ENCODE measurements around the gene HTR2B. TPM values are rescaled to one million over a fixed set of nuclear protein-coding genes. Genes with fewer than 3 reads are reported as not detected.

Gene HTR2B
- not detected in 2 replicates for total RNA-seq

DNA sequence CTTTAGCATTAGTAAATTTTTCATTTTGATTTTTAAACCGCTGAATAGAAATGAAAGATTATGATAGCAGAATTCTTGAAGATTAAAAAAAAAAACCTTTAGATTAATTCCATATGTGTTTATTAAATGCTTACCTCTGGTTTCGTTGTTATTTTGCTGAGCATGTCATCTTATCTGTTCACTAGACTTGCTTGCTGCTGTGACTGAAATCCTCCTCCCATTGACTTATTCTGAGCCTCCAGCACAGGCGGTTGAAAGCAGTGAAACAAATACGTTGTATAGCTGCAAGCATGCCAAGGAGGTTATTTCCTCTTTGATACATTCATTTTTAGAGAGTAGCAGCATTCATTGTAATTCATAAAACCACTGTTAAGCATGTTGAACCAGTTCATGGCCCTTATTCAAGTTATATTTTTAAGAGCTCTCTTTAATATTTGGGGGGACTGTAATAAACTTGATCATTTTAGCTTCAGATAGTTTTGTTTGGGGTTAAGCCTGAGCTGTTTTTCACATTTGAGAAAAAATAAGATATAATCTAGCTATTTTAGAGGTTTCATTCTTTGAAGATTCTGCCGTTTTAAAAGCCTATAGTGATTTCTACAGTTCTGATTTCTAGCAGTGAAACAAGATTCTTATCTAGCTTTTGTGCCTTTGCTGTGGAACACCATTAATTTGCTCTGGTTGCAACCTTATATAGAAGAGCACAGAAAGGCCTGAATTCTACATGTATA lies at the start of gene HTR2B:
Gene HTR2B (minus strand): TSS at position 205 of the 731 bp plus-strand sequence. CDS start 1,278 bp downstream, outside the sequence.

Other genes with a start within 250 kb of the HTR2B start
- not detected in 2 replicates for gene GPR55, start 199.8 kb downstream of the HTR2B start, total RNA-seq
- gene SPATA3, start 128.9 kb downstream of the HTR2B start, total RNA-seq, result not detected in 2 replicates
- gene C2orf72, start 87.5 kb downstream of the HTR2B start, total RNA-seq, result not detected in 2 replicates
- 70.8 and 108 TPM in 2 replicates for gene PSMD1, start 68.2 kb downstream of the HTR2B start, total RNA-seq
- gene ARMC9, start 73.6 kb upstream of the HTR2B start, total RNA-seq, result 13.4 and 16.0 TPM in 2 replicates

Measured in hair follicular keratinocyte (primary cell).